Cardiac fibroblast (primary cell): Measurements from ENCODE around the gene STAMBP.

Experiments used
- DNase-seq, 2 donors: peaks; one replicate each; pipeline versions ENCODE4 v3.0.0 to v3.0.0-alpha.2; 2010; ENCODE audit warnings: low read depth in 2 of 2
- H3K4me3 ChIP-seq, 2 donors: replicated peaks in 1 of 2; 1 replicate in 1 of 2; 2 replicates in 1 of 2; pipeline ENCODE4 v1.5.1; 2011; ENCODE audit warnings: low read depth in 2 of 2, low read length in 2 of 2, mild to moderate bottlenecking in 2 of 2, moderate library complexity in 1 of 2
- TF ChIP-seq, protein P1 (sequence below): IDR thresholded peaks from one replicate; pipeline ENCODE4 v1.5.1; 2011; ENCODE audit warnings: low read depth, mild to moderate bottlenecking, low read length, inconsistent platforms

STAMBP gene

GRCh38 chr2:73836141-73836943, 7.6 kb downstream of the STAMBP start:
- TF ChIP-seq, protein P1, sequence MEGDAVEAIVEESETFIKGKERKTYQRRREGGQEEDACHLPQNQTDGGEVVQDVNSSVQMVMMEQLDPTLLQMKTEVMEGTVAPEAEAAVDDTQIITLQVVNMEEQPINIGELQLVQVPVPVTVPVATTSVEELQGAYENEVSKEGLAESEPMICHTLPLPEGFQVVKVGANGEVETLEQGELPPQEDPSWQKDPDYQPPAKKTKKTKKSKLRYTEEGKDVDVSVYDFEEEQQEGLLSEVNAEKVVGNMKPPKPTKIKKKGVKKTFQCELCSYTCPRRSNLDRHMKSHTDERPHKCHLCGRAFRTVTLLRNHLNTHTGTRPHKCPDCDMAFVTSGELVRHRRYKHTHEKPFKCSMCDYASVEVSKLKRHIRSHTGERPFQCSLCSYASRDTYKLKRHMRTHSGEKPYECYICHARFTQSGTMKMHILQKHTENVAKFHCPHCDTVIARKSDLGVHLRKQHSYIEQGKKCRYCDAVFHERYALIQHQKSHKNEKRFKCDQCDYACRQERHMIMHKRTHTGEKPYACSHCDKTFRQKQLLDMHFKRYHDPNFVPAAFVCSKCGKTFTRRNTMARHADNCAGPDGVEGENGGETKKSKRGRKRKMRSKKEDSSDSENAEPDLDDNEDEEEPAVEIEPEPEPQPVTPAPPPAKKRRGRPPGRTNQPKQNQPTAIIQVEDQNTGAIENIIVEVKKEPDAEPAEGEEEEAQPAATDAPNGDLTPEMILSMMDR: no peak

GRCh38 chr2:73837847-73838585, 9.3 kb downstream of the STAMBP start:
- TF ChIP-seq, protein P1: no peak
- DNase-seq: no peak
- no peak overlapping the region for H3K4me3 ChIP-seq

More at GRCh38 chr2:73836141-73836943, 7.6 kb downstream of the STAMBP start:
- H3K4me3 ChIP-seq: no peak overlapping the region
- no peak for DNase-seq

- TF ChIP-seq, protein P1: no peak
- no peak overlapping the region for H3K4me3 ChIP-seq
- DNase-seq: no peak
These were observed 10.3 kb downstream of the STAMBP start for GRCh38 chr2:73838889-73839534.

GRCh38 chr2:73839653-73840411, 11.1 kb downstream of the STAMBP start:
- DNase-seq: peak in 1 of 2 donors; percentile 12
- TF ChIP-seq, protein P1: no peak
- no peak overlapping the region for H3K4me3 ChIP-seq

DNA sequence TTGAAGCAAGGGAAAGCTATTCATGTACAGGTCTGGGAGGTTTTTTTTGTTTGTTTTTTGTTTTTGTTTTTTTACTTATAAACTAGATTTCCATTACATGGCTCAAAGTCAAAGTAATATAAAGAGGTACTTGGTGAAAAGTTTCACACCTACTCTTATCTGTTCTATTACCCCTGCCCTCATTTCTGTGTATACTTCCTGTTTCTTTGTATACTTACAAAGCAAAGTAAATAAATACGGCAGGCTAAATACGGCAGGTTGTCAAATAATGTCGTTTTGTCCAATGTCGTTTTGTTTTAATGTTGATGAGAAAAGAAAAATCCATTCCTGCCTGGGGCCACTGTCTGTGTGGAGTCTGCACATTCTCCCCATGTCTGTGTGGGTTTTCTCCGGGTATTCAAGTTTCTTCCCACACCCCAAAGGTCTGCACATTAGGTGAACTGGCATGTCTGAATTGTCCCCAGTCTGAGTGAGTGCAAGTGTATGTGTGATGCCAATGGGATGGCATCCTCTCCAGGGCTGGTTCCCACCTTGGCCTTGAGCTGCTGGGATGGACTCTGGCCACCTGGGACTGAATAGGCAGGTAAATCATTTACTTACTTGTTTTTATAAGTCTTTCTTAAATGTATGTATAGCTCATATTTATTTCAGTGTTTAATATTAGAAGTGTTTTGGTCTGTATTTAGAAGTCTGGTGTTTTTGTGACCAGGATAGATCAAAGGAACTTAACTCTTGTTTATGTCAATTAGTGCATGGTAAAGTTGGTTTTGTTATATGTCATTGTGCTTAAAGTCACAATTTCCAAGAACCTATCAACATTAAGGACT, 13.4 kb downstream of the STAMBP start:
- TF ChIP-seq, protein P1: no peak
- no peak overlapping the region for H3K4me3 ChIP-seq
- DNase-seq: no peak

DNA sequence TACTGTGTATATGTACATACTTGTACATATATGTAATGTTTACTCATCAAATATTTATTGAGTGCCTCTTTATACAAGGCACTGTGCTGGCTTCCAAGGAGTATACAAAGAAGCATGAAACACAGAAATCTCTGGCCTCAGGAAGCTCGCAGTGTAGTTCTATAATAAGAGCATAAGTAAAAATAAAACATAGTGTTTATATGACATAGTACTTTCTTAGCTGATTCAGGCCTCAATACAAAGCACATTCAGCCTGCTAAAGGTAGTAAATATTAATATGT, 13.9 kb downstream of the STAMBP start:
- DNase-seq: no peak
- TF ChIP-seq, protein P1: no peak
- no peak overlapping the region for H3K4me3 ChIP-seq
